Testis (tissue), 3 donors: ENCODE measurements around the gene LDHD. TPM values are rescaled to one million over a fixed set of nuclear protein-coding genes. Genes with fewer than 3 reads are reported as not detected.

ENCODE experiments used
- DNase-seq: peaks from one replicate; pipeline ENCODE4 v3.0.0-alpha.2; 2019
- H3K27ac ChIP-seq, 2 donors: fragments of 200-600 bp; sonication (generic); one replicate each; pipeline ENCODE4 v1.5.1; 2019
- H3K27me3 ChIP-seq: fragments of 200-600 bp; sonication (generic); one replicate; pipeline ENCODE4 v1.5.1; 2019
- H3K36me3 ChIP-seq: fragments of 200-600 bp; sonication (generic); one replicate; pipeline ENCODE4 v1.5.1; 2017; ENCODE audit warnings: low read depth; ENCODE audit errors: missing control alignments
- H3K4me1 ChIP-seq: fragments of 200-600 bp; sonication (generic); one replicate; pipeline ENCODE4 v1.5.1; 2019
- H3K4me3 ChIP-seq, 2 donors: fragments of 200-600 bp; sonication (generic); one replicate each; pipeline ENCODE4 v1.5.1; 2017 to 2019
- H3K9me3 ChIP-seq: fragments of 200-600 bp; sonication (generic); one replicate; pipeline ENCODE4 v1.5.1; 2017
- POLR2A ChIP-seq: fragments of 450-650 bp; IDR thresholded peaks from one replicate; pipeline ENCODE4 v1.6.1; 2017; ENCODE audit warnings: antibody characterized with exemption, mild to moderate bottlenecking, moderate library complexity
- WGBS, 2 donors: methylation state at CpG; one replicate each; pipeline ENCODE4 v1.1.5; 2018; 5-methylcytosine and 5-hydroxymethylcytosine counted together
- intact Hi-C: fragments of 100-400 bp; cut with DNase I; formaldehyde crosslinking; loops from one replicate; pipeline ENCODE4 v1.15.1; 2023; ENCODE audit warnings: low total_unique reads
- polyA plus RNA-seq: library from polyadenylated mRNA; stranded (reverse); fragments of 350-450 nt; fragmentation: Illumina TruSeq; extraction: RNeasy Lipid Tissue Mini Kit (QIAGEN cat#74804); gene quantifications from one replicate; pipeline ENCODE4 v1.2.3, GENCODE V29; 2014; ENCODE audit warnings: low read depth, low replicate concordance; ENCODE audit not compliant: insufficient read depth
- total RNA-seq, 2 donors: library from RNA; depleted of rRNA; stranded (reverse); fragments of >200 nt; gene quantifications; one replicate each; pipeline ENCODE4 v1.2.3, GENCODE V29; 2016
- TF ChIP-seq, protein P1 (sequence below), 3 experiments: fragments of 450-650 bp in 2 of 3; fragments of 200-600 bp in 1 of 3; sonication (generic) in 1 of 3; IDR thresholded peaks; one replicate each; pipeline ENCODE4 v1.5.1; 2016 to 2019; ENCODE audit warnings: antibody characterized with exemption in 3 of 3, mild to moderate bottlenecking in 2 of 3, moderate library complexity in 1 of 3

The LDHD gene
- total and polyA plus RNA-seq, 3 donors from 2014 or later = 4.2 to 14.4 (median 5.0) TPM

DNA sequence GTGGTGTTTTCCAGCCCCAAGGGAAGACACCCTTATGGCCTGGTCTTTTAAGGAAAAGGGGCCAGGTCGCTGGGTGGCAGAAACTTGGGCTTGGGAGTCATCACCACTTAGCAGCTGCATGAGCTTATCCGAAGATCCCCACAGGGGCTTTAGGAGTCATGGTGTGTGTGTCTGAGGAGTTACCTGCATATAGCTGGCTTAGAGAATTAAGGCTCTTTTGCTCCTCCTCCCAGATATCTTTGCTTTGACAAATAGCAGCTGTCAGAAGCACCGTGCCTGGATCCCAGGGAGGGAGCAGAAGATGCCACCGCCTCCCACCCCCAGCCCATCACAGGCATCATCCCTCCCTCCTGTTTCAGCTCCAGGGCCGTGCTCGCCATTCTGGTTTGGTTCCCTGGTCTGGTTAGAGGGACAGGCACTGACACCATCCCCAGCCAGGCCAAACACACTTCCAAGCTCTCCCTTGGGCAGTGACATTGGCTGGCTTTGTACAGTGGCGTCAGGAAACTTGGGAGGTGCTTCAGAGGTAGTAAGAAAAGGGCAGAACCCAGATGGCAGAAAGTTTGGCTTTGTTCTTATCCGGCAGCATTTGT, 17.4 kb downstream of the LDHD start:
- no peaks in the 10 kb centered on the region for H3K27me3 ChIP-seq
- H3K9me3 ChIP-seq = no peaks in the 10 kb centered on the region
- DNase-seq = no peak
- no peak for TF ChIP-seq POLR2A
- TF ChIP-seq, protein P1, sequence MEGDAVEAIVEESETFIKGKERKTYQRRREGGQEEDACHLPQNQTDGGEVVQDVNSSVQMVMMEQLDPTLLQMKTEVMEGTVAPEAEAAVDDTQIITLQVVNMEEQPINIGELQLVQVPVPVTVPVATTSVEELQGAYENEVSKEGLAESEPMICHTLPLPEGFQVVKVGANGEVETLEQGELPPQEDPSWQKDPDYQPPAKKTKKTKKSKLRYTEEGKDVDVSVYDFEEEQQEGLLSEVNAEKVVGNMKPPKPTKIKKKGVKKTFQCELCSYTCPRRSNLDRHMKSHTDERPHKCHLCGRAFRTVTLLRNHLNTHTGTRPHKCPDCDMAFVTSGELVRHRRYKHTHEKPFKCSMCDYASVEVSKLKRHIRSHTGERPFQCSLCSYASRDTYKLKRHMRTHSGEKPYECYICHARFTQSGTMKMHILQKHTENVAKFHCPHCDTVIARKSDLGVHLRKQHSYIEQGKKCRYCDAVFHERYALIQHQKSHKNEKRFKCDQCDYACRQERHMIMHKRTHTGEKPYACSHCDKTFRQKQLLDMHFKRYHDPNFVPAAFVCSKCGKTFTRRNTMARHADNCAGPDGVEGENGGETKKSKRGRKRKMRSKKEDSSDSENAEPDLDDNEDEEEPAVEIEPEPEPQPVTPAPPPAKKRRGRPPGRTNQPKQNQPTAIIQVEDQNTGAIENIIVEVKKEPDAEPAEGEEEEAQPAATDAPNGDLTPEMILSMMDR (IDR thresholded peaks at IDR 0.05) = no peak
- H3K4me1 ChIP-seq = peaks cover 24% of the 10 kb centered on the region
- H3K36me3 ChIP-seq = no peaks in the 10 kb centered on the region
- H3K27ac ChIP-seq = no peak overlapping the region
- no peak overlapping the region for H3K4me3 ChIP-seq
- whole genome bisulfite sequencing, 2 donors = 83% methylated on average over 8 of the region's 8 CpGs
- intact Hi-C loops = no loop called here

DNA sequence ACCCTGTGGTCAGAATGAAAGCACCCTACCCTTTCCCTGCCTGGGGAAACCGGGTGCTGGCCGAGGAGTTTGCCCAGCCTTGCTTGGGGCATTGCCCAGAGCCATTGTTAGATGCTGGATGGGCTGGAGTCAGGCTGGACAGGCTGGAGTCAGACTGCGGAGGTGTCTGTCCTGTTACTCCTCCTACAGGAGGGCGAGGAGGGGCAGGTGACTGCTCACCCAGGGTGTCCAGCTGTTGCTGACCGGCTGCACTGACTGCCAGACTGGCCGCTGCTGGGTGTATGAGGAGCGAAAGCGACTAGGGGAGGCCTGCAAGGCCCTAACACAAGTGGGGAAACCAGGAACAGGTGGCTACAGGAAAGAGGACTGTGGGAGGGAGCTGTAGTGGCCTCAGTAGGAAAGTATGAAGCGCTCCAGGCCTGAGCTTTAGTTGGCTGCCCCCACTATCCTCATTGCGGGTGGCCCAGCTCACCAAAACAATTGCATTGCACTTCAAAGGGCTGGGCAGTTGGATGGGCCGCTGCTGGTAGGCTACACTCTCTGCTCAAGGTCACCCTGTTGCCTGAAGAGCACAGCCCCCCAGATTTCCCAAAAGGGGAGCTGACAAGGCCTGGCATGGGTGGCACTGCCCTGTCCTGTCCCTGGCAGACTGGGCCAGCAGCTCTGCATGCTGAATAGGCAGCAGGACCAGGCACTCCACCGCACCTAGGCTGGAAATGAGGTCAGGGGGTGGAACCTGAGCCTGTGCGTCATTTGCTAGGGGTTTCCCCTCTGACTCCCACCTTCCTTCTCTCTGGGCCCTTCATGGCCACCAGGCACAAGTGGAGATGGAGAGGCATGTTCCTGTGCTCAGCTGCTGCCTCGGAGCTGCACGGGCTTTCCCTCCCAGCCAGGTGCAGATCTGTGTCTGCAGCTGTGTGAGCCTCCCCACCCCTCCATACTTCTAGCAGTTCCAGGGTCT, 18.4 kb downstream of the LDHD start:
- H3K27ac ChIP-seq = no peak overlapping the region

DNA sequence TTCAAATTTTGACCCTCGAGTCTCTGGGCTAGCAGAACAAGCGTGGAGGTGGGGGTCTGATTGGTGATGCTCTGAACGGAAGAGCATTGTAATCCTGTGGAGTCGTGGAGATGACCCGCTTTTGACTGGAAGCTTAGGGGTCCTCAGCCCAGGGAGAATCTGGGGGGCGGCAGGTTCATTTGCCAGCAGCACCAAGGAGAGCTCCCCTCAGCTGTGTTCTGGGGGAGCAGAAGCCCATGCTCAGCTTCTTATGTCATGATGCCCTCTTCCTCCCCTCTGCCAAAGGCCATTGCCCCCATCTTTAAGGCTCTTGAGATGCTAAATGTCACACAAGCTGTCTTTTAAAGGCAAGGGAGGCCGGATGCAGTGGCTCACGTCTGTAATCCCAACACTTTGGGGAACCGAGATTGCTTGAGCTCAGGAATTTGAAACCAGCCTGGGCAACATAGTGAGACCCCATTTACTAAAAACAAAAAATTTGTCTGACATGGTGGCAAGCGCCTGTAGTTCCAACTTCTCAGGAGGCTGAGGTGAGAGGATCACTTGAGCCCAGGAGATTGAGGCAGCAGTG, 19.3 kb downstream of the LDHD start:
- TF ChIP-seq, protein P1 (IDR thresholded peaks at IDR 0.05) = no peak
- TF ChIP-seq POLR2A = no peak
- H3K9me3 ChIP-seq = no peaks in the 10 kb centered on the region
- no peaks in the 10 kb centered on the region for H3K36me3 ChIP-seq
- peaks cover 24% of the 10 kb centered on the region for H3K4me1 ChIP-seq
- intact Hi-C loops = no loop called here
- H3K27ac ChIP-seq = no peak overlapping the region
- 91 to 93% methylated on average over 10 of the region's 10 CpGs for WGBS, 2 donors
- H3K27me3 ChIP-seq = no peaks in the 10 kb centered on the region
- H3K4me3 ChIP-seq = no peak overlapping the region
- DNase-seq = no peak

More for the DNA sequence above, 18.4 kb downstream of the LDHD start:
- Histone ChIP-seq H3K27me3 (no peaks in the 10 kb centered on the region), H3K9me3 (no peaks in the 10 kb centered on the region), H3K4me3 (no peak overlapping the region), H3K36me3 (no peaks in the 10 kb centered on the region), H3K4me1 (peaks cover 24% of the 10 kb centered on the region)
- WGBS, 2 donors = 53 to 67% methylated on average over 8 to 15 of the region's 15 CpGs
- no peak for DNase-seq
- intact Hi-C loops = no loop called here
- TF ChIP-seq, protein P1 (IDR thresholded peaks at IDR 0.05) = no peak
- TF ChIP-seq POLR2A = no peak

DNA sequence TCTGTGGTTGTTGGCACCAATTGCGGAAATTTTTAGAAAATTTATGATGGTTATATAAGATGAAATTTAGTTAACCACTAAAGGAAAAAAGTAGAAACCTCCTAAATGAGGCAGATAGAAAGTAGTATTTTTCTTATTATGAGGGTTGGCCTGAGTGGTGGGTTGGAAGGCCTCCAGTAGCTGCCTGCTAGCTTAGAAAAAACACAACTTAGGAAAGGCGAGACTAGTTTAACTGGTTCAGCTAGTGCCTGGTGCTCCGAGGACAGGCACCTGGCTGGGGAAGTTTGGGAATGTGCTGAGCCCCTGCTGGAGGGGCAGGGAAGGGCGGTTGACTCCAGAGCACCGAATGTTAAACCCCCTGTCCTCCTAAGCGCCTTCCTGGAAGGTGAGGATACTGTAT, 19.9 kb downstream of the LDHD start:
- Histone ChIP-seq H3K9me3 (no peaks in the 10 kb centered on the region), H3K36me3 (no peaks in the 10 kb centered on the region), H3K4me3 (no peak overlapping the region), H3K4me1 (peaks cover 24% of the 10 kb centered on the region), H3K27ac (no peak overlapping the region), H3K27me3 (no peaks in the 10 kb centered on the region)
- WGBS, 2 donors = 62 to 84% methylated on average over 6 of the region's 6 CpGs
- no peak for TF ChIP-seq POLR2A
- TF ChIP-seq, protein P1 (IDR thresholded peaks at IDR 0.05) = no peak
- DNase-seq = no peak
- intact Hi-C loops = no loop called here
